Body of pancreas (tissue), 4 donors: Measurements from ENCODE around the gene SH2D4B.

Source experiments
- POLR2A ChIP-seq, 3 donors: fragments of 450-650 bp; IDR thresholded peaks; one replicate each; pipeline ENCODE4 v1.6.1; 2016; ENCODE audit warnings: antibody characterized with exemption in 3 of 3, mild to moderate bottlenecking in 2 of 3
- TF ChIP-seq, protein P1 (sequence below), 7 experiments: fragments of 450-650 bp in 4 of 7; fragments of 200-600 bp in 3 of 7; sonication (generic) in 3 of 7; IDR thresholded peaks; one replicate each; pipeline ENCODE4 v1.5.1; 2016 to 2019; ENCODE audit warnings: antibody characterized with exemption in 7 of 7

GRCh38 chr10:80579181-80579763 is 41.6 kb downstream of the SH2D4B start:
- TF ChIP-seq, protein P1, sequence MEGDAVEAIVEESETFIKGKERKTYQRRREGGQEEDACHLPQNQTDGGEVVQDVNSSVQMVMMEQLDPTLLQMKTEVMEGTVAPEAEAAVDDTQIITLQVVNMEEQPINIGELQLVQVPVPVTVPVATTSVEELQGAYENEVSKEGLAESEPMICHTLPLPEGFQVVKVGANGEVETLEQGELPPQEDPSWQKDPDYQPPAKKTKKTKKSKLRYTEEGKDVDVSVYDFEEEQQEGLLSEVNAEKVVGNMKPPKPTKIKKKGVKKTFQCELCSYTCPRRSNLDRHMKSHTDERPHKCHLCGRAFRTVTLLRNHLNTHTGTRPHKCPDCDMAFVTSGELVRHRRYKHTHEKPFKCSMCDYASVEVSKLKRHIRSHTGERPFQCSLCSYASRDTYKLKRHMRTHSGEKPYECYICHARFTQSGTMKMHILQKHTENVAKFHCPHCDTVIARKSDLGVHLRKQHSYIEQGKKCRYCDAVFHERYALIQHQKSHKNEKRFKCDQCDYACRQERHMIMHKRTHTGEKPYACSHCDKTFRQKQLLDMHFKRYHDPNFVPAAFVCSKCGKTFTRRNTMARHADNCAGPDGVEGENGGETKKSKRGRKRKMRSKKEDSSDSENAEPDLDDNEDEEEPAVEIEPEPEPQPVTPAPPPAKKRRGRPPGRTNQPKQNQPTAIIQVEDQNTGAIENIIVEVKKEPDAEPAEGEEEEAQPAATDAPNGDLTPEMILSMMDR (IDR thresholded peaks at IDR 0.05) = no peak
- TF ChIP-seq POLR2A (IDR thresholded peaks at IDR 0.05) = no peak
